OCI-LY1 (cell line): Measurements from ENCODE around the gene LMX1A.

Source experiments
- H2AFZ ChIP-seq: fragments of 200-600 bp; sonication (generic), shearing (Covaris generic); 2 replicates; pipeline ENCODE4 v1.6.0; 2014; ENCODE audit warnings: antibody characterized with exemption, mild to moderate bottlenecking, low read length
- H3F3A ChIP-seq: fragments of 200-600 bp; sonication (generic), shearing (Covaris generic); 2 replicates; pipeline ENCODE4 v1.6.0; 2014; ENCODE audit warnings: mild to moderate bottlenecking, antibody characterized with exemption, low read length, moderate library complexity; ENCODE audit not compliant: insufficient read depth
- H3K27ac ChIP-seq: fragments of 200-600 bp; sonication (generic); 2 replicates; pipeline ENCODE4 v1.5.1; 2014; ENCODE audit warnings: low read length, mixed run types, mild to moderate bottlenecking, low read depth; ENCODE audit not compliant: poor library complexity, severe bottlenecking
- H3K27me3 ChIP-seq: fragments of 200-600 bp; sonication (generic); 2 replicates; pipeline ENCODE4 v1.6.0; 2014; ENCODE audit warnings: antibody characterized with exemption, mild to moderate bottlenecking, low read length, moderate library complexity; ENCODE audit not compliant: insufficient read depth
- H3K36me3 ChIP-seq: fragments of 200-600 bp; sonication (generic); 2 replicates; pipeline ENCODE4 v1.6.1; 2014; ENCODE audit warnings: mild to moderate bottlenecking, antibody characterized with exemption, low read length, moderate library complexity, mixed read lengths; ENCODE audit not compliant: insufficient read depth
- H3K4me1 ChIP-seq: fragments of 200-600 bp; sonication (generic); 2 replicates; pipeline ENCODE4 v1.5.1; 2014; ENCODE audit warnings: mild to moderate bottlenecking, low read length, moderate library complexity; ENCODE audit not compliant: insufficient read depth, severe bottlenecking
- H3K4me2 ChIP-seq: fragments of 200-600 bp; sonication (generic), shearing (Covaris generic); 2 replicates; pipeline ENCODE4 v1.6.1; 2014; ENCODE audit warnings: low read length
- H3K4me3 ChIP-seq: fragments of 200-600 bp; sonication (generic); 2 replicates; pipeline ENCODE4 v1.5.1; 2014; ENCODE audit warnings: low read length, low read depth, mild to moderate bottlenecking, mixed read lengths; ENCODE audit not compliant: poor library complexity, severe bottlenecking
- H3K79me2 ChIP-seq: fragments of 200-600 bp; shearing (Covaris generic); 2 replicates; pipeline ENCODE4 v1.6.1; 2016; ENCODE audit warnings: mixed run types, low read length, mixed read lengths; ENCODE audit not compliant: insufficient read depth
- H3K9ac ChIP-seq: fragments of 200-600 bp; sonication (generic), shearing (Covaris generic); 2 replicates; pipeline ENCODE4 v1.6.1; 2014; ENCODE audit warnings: mild to moderate bottlenecking, low read length, mixed read lengths
- H3K9me2 ChIP-seq: fragments of 200-600 bp; sonication (generic), shearing (Covaris generic); 2 replicates; pipeline ENCODE4 v1.6.1; 2014; ENCODE audit warnings: low read depth, mild to moderate bottlenecking, low read length, mixed read lengths
- H3K9me3 ChIP-seq: fragments of 200-600 bp; shearing (Covaris generic); 2 replicates; pipeline ENCODE4 v1.6.1; 2014; ENCODE audit warnings: low read length, mixed read lengths
- H4K20me1 ChIP-seq: fragments of 200-600 bp; sonication (generic), shearing (Covaris generic); 2 replicates; pipeline ENCODE4 v1.6.0; 2016; ENCODE audit warnings: mild to moderate bottlenecking, low read length; ENCODE audit not compliant: insufficient read depth
- CTCF ChIP-seq: fragments of 200-600 bp; sonication (generic), shearing (Covaris generic); IDR thresholded peaks from 2 replicates; pipeline ENCODE4 v1.5.1; 2017; ENCODE audit warnings: mild to moderate bottlenecking, antibody characterized with exemption, low read length, moderate library complexity, mixed read lengths
- EZH2 ChIP-seq: fragments of 200-600 bp; sonication (generic), shearing (Covaris generic); IDR thresholded peaks from 2 replicates; pipeline ENCODE4 v1.8.0; 2017; ENCODE audit warnings: borderline replicate concordance, mixed run types, mild to moderate bottlenecking, antibody characterized with exemption, low read length, moderate library complexity, mixed read lengths

Gene LMX1A

GRCh38 chr1:165392634-165393571, 36.4 kb upstream of the LMX1A start:
- Histone ChIP-seq H3K9ac (no peak overlapping the region), H3K4me1 (no peaks in the 10 kb centered on the region), H3K4me3 (no peak overlapping the region), H3K79me2 (no peaks in the 10 kb centered on the region), H3K27me3 (peaks cover 7% of the 10 kb centered on the region; the same call in 1 of the 2 replicates), H3K9me3 (no peaks in the 10 kb centered on the region), H4K20me1 (0 out of 2 replicates have a peak, but pooled peaks cover 3% of the 10 kb centered on the region), H3K4me2 (no peak overlapping the region), H3K36me3 (no peaks in the 10 kb centered on the region), H3F3A (no peaks in the 10 kb centered on the region), H2AFZ (no peak overlapping the region), H3K27ac (no peak overlapping the region), H3K9me2 (no peaks in the 10 kb centered on the region)
- TF ChIP-seq CTCF (peak; percentile 97), EZH2 (no peak)

GRCh38 chr1:165389609-165390008, 33.1 kb upstream of the LMX1A start:
- Histone ChIP-seq H3K4me3 (no peak overlapping the region), H3K9ac (no peak overlapping the region), H3K4me1 (no peaks in the 10 kb centered on the region), H3K4me2 (no peak overlapping the region), H4K20me1 (0 out of 2 replicates have a peak, but pooled peaks cover 3% of the 10 kb centered on the region), H3K36me3 (no peaks in the 10 kb centered on the region), H3K27ac (no peak overlapping the region), H3F3A (no peaks in the 10 kb centered on the region), H3K9me3 (no peaks in the 10 kb centered on the region), H3K9me2 (no peaks in the 10 kb centered on the region), H3K79me2 (no peaks in the 10 kb centered on the region), H3K27me3 (peaks cover 7% of the 10 kb centered on the region; the same call in 1 of the 2 replicates), H2AFZ (no peak overlapping the region)
- TF ChIP-seq CTCF = no peak
- TF ChIP-seq EZH2 = no peak

GRCh38 chr1:165387961-165388360, 31.4 kb upstream of the LMX1A start:
- Histone ChIP-seq H3K4me1 (no peaks in the 10 kb centered on the region), H3K27me3 (peaks cover 7% of the 10 kb centered on the region; the same call in 1 of the 2 replicates), H3K27ac (no peak overlapping the region), H3F3A (no peaks in the 10 kb centered on the region), H3K9me2 (no peaks in the 10 kb centered on the region), H3K9ac (no peak overlapping the region), H4K20me1 (no peaks in the 10 kb centered on the region), H3K4me3 (no peak overlapping the region), H3K9me3 (no peaks in the 10 kb centered on the region), H3K36me3 (no peaks in the 10 kb centered on the region), H3K79me2 (no peaks in the 10 kb centered on the region), H3K4me2 (no peak overlapping the region), H2AFZ (no peak overlapping the region)
- no peak for TF ChIP-seq CTCF
- TF ChIP-seq EZH2 = no peak
